Activated CD4-positive, alpha-beta T cell treated with anti-CD3 and anti-CD28 coated beads for 24 hours (primary cell): ENCODE results near the gene SPATA6.

Experiments used
- DNase-seq, 2 donors: peaks; one replicate each; pipeline ENCODE4 v3.0.0-alpha.2; 2020; ENCODE audit warnings: low read depth in 2 of 2

Gene SPATA6

DNA sequence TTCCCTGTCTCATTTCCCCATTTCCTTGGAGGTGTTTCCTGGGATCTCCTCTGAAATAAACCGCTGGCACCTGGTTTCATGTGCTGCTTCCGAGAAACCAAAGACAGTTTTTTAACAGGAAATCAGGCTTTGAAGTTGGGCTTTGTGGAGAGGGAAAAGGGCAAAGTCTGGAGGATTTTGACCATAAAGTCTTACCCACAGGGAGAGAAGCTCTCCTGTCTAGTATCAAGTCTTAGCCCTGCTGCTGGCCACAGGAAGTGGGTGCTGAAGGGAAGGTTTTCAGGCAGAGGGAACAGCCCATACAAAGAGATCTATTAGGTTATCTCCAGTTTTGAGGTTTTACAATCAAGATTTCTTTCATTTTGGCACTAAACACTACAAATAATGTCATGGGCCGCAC, 220.2 kb downstream of the SPATA6 start:
- DNase-seq = no peak

DNA sequence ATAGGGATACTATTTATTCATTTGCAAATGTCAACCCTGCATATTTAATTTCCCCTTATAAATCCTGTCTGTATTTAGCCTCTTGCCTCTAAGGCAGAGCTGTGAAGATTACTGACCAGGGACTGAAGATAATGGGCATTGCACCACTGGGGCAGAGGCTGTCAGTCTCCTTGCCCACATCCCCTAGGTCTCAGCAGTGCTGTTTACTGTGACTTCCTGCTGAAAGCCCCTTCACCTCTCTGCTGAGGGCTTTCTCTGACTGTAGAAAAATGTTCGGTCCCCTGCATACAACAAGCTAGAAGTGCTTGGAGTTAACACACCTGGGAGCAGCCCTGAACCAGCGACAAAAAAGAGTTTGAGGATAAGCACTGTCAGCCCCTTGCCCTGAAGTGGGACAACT, 220.7 kb downstream of the SPATA6 start:
- DNase-seq = no peak

DNA sequence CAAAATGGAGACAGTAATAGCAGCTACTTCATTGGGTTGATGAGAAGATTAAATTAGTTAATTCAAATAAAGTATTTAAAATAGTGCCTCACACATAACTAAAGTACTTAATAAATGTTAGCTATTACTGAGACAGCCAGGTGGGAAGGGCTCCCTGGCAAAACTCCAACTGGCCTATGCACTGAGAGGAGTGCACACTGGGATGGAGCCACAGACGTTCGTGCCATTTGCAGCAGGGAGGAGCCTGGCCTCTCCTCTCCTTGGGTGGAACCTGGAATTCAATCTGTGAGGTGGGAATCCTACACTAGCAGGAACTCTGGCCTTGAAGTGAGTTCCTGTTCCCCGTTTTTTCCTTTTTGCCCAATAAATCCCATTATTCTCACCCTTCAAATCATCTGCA, 221.4 kb downstream of the SPATA6 start:
- no peak for DNase-seq

DNA sequence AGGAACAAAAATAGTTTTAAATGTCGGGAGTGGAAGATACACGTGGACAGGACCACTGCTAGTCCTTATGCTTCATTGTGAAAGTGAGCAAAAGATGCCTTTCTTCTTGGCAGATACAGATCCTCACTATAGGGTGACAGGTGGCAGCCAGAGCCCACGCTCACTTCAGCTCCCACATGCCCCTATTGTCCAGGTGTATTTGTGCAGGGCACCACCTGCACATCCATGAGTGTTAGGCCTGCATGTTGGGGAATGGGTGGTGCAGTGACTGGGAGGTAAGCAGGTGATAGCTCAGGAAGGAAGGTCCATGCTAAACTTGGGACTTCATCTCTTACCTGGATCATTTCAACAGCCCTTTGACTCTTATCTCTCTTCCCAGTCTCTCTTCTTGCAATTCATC, 222.1 kb downstream of the SPATA6 start:
- no peak for DNase-seq

DNA sequence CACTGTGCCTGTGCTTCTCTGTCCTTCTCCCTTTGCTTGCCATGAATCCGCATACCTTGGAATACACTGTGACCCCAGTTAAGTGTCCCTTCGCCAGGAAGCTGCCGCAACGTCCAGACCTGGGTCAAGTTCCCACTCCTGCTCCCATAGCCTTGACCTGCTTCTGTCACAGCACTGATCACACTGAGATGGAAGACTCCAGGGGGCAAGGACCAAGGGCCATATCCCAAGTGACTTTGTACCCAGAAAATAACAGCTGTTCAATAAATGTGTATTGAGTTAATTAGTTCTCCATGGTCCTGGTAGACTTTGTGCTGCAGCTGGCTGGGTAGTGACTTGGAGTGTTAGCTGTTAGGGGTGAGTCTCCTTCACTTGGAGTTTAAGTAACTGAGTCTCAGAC, 223.6 kb downstream of the SPATA6 start:
- DNase-seq = no peak

DNA sequence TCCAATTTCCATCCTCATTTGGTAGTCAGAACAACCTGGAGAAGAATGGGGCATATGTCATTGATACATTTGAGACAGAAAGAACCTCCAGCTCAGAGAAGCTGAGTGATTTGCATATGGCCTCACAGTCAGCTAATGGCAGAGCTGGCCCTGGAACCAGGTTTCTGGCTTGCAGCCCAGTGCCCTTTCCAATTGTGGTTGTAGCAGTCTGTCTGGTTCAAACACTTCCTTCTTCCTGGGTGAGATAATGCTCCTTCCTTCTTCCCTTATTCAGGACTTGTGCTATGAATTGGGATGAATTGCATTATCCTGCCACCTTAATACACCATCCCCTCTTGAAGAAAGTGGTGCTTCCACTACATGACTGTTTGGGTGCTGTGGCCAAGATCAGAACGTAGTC, 225.3 kb downstream of the SPATA6 start:
- DNase-seq = no peak
